ENCODE measurements around the gene ZNF385C.
A peak's percentile ranks its signal among the peaks of the same experiment; 100 is the strongest.

Gene ZNF385C

GRCh38 chr17:42107597-42108576 is 9.6 kb upstream of the ZNF385C start:
- DNase-seq (ENCODE audit: low spot score), result peak; percentile 81

DNA sequence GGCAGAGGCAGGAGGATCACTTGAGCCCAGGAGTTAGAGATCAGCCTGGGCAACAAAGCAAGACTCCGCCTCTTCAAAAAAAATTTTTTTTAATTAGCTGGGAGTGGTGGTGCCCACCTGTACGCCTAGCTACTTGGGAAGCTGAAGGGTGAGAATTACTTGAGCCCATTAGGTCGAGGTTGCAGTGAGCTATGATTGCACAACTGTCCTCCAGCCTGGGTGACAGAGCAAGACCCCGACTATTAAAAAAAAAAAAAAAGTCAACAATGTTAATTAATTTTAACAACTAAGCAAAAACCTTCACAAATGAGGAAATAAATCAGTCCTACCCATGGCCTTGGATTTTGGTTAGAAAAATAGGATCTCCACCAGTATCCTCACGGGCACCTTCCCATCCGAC is 8.9 kb upstream of the ZNF385C start:
- no peak for DNase-seq (ENCODE audit: low spot score)

GRCh38 chr17:42106009-42106408 is 7.7 kb upstream of the ZNF385C start:
- no peak for DNase-seq (ENCODE audit: low spot score)

- DNase-seq (ENCODE audit: low spot score), result no peak
Observed at GRCh38 chr17:42104264-42104663, 6.0 kb upstream of the ZNF385C start.

DNA sequence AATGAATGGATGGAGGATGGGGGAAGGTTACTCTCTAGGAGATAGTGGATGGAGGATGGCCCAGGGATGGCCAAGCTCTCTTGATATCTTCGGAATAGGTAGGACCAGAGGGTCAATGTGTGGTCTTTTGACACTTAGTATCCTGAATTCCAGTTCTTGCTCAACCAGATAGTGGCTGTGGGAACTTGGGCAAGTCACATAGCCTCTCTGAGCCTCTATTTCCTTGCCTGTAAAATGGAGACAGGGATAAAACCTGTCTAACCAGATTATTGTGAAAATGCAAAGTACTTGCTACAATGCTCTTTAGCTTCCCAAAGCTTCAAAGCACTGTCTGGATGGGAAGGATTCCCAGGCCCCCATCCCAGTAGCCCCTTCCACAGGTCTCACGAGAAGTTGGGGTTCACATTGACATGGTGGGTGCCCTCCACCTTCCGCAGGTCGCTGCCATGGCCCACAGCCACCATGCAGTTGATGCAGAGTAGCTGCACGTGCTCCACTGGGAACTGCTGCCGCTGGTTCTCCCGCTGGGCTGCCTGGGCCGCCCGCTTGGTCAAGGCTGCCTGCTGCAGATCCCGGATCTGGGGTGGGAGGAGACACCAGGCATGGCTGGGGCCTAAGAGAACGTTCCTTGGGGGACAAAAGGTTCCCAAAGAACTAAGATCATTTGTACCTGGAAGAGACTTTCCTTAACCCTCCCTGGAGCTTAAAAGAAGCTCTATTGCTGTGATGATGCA is 5.1 kb upstream of the ZNF385C start:
- no peak for DNase-seq (ENCODE audit: low spot score)

GRCh38 chr17:42101513-42102292 is 3.4 kb upstream of the ZNF385C start:
- DNase-seq (ENCODE audit: low spot score), result peak; percentile 94

DNA sequence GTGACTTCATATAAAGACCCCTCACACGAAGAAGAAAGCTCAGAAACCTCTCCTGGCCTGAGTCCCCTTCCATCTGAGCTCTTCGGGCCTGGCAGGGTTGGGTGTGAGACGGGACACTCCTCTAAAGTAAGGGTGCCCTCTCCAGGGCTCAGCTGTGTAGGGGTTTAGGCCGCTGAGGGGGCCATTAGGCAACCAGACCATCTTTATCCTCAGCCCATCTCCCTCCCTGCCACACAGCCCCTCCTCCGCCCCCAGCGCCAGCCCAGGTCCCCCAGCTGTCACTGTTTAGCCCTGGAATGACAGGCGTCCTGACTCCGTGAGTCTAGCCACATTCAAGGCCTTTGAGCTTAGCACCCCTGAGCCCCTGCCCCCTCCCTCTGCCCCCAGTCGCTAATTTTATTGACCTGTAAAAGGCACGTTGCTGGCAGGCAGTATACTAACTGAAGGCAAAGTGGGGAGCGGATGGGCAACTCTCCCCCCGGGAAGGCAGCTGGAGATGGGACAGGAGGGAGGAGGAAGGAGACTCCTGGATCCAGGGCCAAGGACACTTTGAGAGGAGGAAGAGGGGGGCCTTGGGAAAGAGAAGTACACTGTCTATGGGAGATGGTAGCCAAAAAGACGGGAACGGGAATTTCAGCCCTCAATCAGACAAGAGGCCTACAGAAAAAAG is 592 bp upstream of the ZNF385C start:
- no peak for DNase-seq (ENCODE audit: low spot score)

DNA sequence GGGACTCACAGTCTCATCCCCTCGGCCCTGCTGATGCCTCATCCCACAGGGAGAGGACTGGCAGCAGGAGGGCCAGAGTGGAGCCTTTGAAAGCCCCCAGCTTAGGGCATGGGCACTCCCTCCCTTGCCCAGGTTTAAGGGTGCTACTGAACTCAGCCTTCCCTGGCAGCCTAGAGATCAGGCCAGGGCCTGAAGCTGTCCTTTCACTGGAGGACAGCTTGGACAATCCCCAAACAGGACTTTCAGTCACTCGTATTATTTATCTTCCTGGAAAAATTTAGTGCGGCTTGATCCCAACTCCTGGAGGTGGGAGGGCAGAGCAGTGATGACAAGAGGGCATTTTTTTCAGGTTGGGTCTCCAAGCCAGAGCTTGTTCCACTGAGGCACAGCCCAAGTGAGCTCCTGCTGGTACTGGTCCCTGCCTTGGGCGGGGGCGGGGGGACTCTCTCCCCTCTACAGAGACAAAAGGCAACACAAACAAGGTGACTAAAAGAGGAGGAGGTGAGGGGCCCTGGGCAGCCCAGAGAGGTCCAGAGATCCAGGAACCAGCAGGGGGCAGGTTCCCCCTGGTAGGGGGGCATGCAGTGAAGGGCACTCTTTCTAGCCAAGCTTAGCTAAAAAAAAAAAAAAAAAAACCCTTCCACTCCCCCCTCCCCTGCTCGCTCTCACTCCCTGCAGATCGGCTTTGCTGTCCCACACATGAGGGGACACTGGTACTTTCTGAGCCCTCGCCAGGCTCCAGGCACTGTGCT is 1.7 kb downstream of the ZNF385C start:
- no peak for DNase-seq (ENCODE audit: low spot score)

DNA sequence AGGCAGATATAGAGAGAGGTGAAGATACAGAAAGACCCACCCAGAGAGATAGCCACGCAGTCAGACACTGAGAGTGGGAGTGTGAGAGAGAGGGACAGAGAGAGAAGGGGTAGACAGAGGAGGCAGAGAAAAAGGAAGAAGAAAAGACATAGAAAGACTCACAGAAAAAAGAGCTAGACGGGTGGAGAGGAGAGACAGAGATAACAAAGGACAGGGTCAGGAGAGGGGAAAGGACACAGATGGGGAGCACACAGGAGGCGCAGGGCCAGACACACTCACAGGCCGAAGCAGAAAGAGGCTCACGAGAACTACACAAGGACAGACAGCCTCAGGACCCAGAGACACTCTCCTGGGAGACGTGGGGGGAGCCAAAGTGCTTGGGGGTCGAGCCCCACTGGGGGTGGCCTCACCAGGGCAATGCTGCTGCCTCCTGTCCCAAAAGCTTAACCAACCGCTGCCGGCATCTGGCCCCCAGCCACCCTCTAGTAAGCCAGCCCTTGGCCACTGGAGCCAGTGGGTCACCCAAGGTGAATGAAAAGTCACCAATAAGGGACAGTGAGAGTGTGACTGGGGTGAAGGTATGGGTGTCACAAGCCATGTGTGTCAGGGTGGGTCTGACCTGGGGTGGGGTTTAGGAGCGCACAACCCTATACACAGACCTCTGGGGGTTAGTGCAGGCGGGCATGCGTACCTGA is 3.8 kb downstream of the ZNF385C start:
- no peak for DNase-seq (ENCODE audit: low spot score)

- no peak for DNase-seq (ENCODE audit: low spot score)
Observed at GRCh38 chr17:42092939-42093338, 5.3 kb downstream of the ZNF385C start.

- no peak for DNase-seq (ENCODE audit: low spot score)
Observed at GRCh38 chr17:42090964-42091790, 7.1 kb downstream of the ZNF385C start.

DNA sequence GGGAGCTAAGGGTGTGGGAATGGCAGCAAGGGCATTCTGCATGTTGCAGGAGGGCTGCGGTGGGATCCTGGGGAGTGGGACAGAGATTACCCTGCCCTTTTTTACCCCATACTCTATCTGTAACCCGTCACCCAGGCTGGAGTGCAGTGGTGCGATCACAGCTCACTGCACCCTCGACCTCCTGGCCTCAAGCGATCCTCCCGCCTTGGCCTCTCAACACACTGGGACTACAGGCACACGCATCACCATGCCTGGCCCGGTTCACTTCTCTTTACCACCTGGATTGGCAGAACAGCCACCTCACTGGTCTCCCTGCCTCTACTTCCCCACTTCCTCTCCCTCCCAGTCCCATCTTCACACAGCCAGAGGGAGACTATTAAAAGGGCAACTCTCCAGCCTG is 9.5 kb downstream of the ZNF385C start:
- no peak for DNase-seq (ENCODE audit: low spot score)

GRCh38 chr17:42087736-42088705 is 10.3 kb downstream of the ZNF385C start:
- no peak for DNase-seq (ENCODE audit: low spot score)

- DNase-seq (ENCODE audit: low spot score), result no peak
Observed at GRCh38 chr17:42087042-42087701, 11.1 kb downstream of the ZNF385C start.

DNA sequence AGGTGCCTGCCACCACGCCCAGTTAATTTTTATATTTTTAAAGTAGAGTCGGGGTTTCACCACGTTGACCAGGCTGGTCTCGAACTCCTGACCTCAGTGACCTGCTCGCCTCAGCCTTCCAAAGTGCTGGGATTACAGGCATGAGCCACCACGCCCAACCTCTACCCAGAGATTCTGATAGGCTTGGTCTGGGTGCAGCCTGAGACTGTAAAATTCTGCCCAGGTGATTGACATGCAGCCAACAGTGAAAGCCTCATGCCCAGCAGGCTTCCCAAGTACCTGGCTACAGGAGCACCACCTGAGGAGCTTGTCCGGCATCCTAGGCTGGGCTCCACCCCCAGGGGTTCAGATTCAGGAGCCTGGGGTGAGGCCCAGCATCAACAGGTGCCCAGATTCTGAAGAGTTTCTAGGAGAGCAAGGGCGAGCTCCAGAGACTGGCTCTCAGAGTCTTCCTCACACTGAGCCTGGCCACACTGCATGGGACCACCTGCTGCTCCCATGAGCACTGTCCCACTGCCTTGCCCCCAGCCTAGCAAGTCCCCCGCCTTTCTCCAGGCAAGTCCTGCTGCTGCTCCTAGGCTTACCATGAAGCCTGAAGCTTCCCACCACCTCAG is 16.6 kb downstream of the ZNF385C start:
- DNase-seq (ENCODE audit: low spot score), result no peak

DNA sequence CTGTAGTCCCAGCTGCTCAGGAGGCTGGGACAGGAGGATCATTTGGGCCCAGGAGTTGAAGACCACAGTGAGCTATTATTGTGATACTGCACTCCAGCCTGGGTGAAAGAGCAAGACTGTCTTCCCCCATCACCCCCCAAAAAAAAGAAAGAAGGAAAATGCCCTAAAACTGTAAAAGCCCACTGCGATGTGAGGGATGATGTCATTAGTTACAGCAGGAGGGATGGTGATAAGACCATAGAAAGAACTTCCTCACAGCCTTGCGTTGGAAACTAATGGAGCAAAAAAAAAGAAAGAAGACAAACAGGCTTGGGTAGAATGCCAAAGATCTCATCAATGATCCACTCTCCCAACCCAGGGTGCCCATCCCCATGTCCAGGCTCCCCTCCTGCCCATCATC is 18.7 kb downstream of the ZNF385C start:
- no peak for DNase-seq (ENCODE audit: low spot score)

DNA sequence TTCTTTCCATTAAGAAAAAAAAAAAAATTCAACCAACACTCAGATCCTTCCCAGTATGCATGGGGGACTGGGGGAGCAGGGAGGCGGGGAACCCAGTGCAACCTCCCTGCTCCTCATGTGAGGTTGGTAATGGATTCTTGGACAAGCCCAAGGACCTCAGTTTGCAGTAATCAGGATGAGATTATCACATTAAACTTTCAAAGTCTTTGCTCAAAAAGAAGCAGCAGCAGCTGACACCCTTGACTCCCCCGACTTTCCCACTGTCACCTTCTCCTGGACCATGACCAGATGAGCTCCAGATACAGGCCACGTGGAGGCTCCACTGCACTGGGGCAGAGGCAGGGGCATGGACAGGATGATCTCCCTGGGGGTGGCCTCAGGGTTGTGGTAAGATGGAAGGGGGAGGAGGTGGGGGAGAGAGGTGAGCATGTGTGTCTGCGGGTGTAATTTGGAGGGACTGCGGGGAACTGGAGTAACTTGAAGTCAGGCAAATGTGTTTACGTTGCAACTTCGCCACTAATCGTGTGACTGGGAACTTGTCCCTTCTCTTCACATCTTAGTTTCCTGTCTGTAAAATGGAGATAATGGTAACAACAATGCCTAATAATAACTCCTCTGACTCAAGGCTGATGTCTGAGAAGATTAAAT is 19.8 kb downstream of the ZNF385C start:
- DNase-seq (ENCODE audit: low spot score), result no peak
